AML-193 (cell line): Measurements from ENCODE around the gene ALG13.
"Not testable (repeated sequence)": the region's sequence is repeated elsewhere in the genome, so short reads cannot be mapped to it uniquely, and the experiment has no call there.

ENCODE experiments used
- DNase-seq, 2 experiments: peaks; one replicate each; lab custom pipeline; 2025; lab: John Stamatoyannopoulos, UW

The ALG13 gene

GRCh38 chrX:111759686-111760085 lies 78.7 kb downstream of the ALG13 start:
- DNase-seq: no peak

- DNase-seq: no peak
Measured at GRCh38 chrX:111761578-111762135, 80.7 kb downstream of the ALG13 start.

GRCh38 chrX:111778591-111778990 lies 97.6 kb downstream of the ALG13 start:
- no peak for DNase-seq

- DNase-seq: peak; percentile 1 to 4
Measured at GRCh38 chrX:111779582-111779981, 98.6 kb downstream of the ALG13 start.

GRCh38 chrX:111784667-111785066 lies 103.7 kb downstream of the ALG13 start:
- no peak for DNase-seq

GRCh38 chrX:111790054-111790453 lies 109.1 kb downstream of the ALG13 start:
- not testable (repeated sequence) for DNase-seq
